Endothelial cell of umbilical vein (primary cell): ENCODE data around the gene SOX18.

ENCODE experiments used
- CTCF ChIP-seq, 2 donors: IDR thresholded peaks; 1 replicate in 1 of 2; 2 replicates in 1 of 2; pipeline ENCODE4 v1.5.1; 2011; ENCODE audit warnings: low read length in 2 of 2, mild to moderate bottlenecking in 2 of 2, moderate library complexity in 2 of 2, control low read depth in 1 of 2, inconsistent platforms in 1 of 2, low read depth in 1 of 2; ENCODE audit not compliant: insufficient read depth in 1 of 2; ENCODE audit errors: extremely low read depth in 1 of 2
- EZH2 ChIP-seq: IDR thresholded peaks from 2 replicates; pipeline ENCODE4 v1.6.1; 2012; ENCODE audit warnings: borderline replicate concordance, low read depth, mild to moderate bottlenecking, moderate library complexity, low read length, inconsistent platforms; ENCODE audit not compliant: severe bottlenecking
- FOS ChIP-seq: IDR thresholded peaks from 2 replicates; pipeline ENCODE4 v1.6.1; 2011; ENCODE audit warnings: mild to moderate bottlenecking, low read length, moderate library complexity, borderline replicate concordance; ENCODE audit not compliant: insufficient read depth
- GATA2 ChIP-seq: IDR thresholded peaks from 2 replicates; pipeline ENCODE4 v1.7.0; 2011; ENCODE audit warnings: low read depth, mild to moderate bottlenecking, moderate library complexity, mixed read lengths, low read length; ENCODE audit not compliant: insufficient read length, insufficient read depth
- JUN ChIP-seq: IDR thresholded peaks from 2 replicates; pipeline ENCODE4 v1.6.1; 2011; ENCODE audit warnings: borderline replicate concordance, low read depth; ENCODE audit not compliant: insufficient read length, insufficient read depth
- MAX ChIP-seq: IDR thresholded peaks from 2 replicates; pipeline ENCODE4 v1.6.1; 2011; ENCODE audit not compliant: insufficient read depth, insufficient read length
- MYC ChIP-seq: IDR thresholded peaks from one replicate; pipeline ENCODE4 v1.6.1; 2011; ENCODE audit warnings: mild to moderate bottlenecking, low read depth, low read length
- POLR2A ChIP-seq: IDR thresholded peaks from 2 replicates; pipeline ENCODE4 v1.6.1; 2012; ENCODE audit warnings: low read depth, mild to moderate bottlenecking, control low read depth, low read length
- POLR2AphosphoS5 ChIP-seq: IDR thresholded peaks from 2 replicates; pipeline ENCODE4 v1.6.1; 2012; ENCODE audit warnings: low read depth, mild to moderate bottlenecking, control low read depth, low read length, moderate library complexity; ENCODE audit not compliant: insufficient read depth

GRCh38 chr20:64024141-64024990 lies 25.1 kb downstream of the SOX18 start:
- TF ChIP-seq POLR2AphosphoS5 (no peak), CTCF (IDR thresholded peaks at IDR 0.05; ENCODE audit: extremely low read depth in 1 of 2, insufficient read depth in 1 of 2, low read depth in 1 of 2, low read length in 2 of 2) (no peak), JUN (no peak), MAX (no peak), POLR2A (no peak), EZH2 (no peak), MYC (no peak), GATA2 (no peak), FOS (no peak)
